ENCODE results near the gene LEPROT. TPM values are rescaled to one million over a fixed set of nuclear protein-coding genes. Genes with fewer than 3 reads are reported as not detected.

LEPROT gene, protein sequence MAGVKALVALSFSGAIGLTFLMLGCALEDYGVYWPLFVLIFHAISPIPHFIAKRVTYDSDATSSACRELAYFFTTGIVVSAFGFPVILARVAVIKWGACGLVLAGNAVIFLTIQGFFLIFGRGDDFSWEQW
- total RNA-seq (ENCODE audit: low replicate concordance), result 44.3 and 49.2 TPM in 2 replicates

- Histone ChIP-seq H3K4me2 (peak within 1 kb of the TSS; percentile 96), H3K4me1 (peaks cover 22% of the 10 kb centered on the region), H3K27ac (peak within 1 kb of the TSS; percentile 99), H3K79me2 (ENCODE audit: low read depth) (peaks cover 47% of the 10 kb centered on the region), H3K9me3 (ENCODE audit: low read depth) (no peaks in the 10 kb centered on the region), H3K9ac (peak within 1 kb of the TSS; percentile 88), H3K36me3 (no peaks in the 10 kb centered on the region), H4K20me1 (ENCODE audit: low read depth) (peaks cover 13% of the 10 kb centered on the region), H2AFZ (replicated peaks) (peak within 1 kb of the TSS; percentile 91), H3F3A (ENCODE audit: low read depth) (peaks cover 35% of the 10 kb centered on the region), H3K4me3 (peak within 1 kb of the TSS; percentile 93), H3K27me3 (no peaks in the 10 kb centered on the region)
- Mint-ChIP-seq H3K4me3 (peak within 1 kb of the TSS; percentile 94), H3K9me3 (no peaks in the 10 kb centered on the region), H3K27ac (peak within 1 kb of the TSS; percentile 87), H3K27me3 (ENCODE audit: insufficient read depth, low read depth) (no peaks in the 10 kb centered on the region), H3K36me3 (peaks cover 8% of the 10 kb centered on the region), H3K4me1 (peaks cover 13% of the 10 kb centered on the region)
- TF ChIP-seq EZH2 (IDR thresholded peaks at IDR 0.05), result no peak
- peak; percentile 85 for DNase-seq (ENCODE audit: low spot score)
Measured at GRCh38 chr1:65420590-65421350, at the start of gene LEPROT, which contains the start of gene LEPR. Gene LEPROT (plus strand): TSS chr1:65420668. CDS start chr1:65420725, 57 bp downstream. Gene LEPR (plus strand): TSS chr1:65420668. CDS start chr1:65565566, 144,898 bp downstream.

DNA sequence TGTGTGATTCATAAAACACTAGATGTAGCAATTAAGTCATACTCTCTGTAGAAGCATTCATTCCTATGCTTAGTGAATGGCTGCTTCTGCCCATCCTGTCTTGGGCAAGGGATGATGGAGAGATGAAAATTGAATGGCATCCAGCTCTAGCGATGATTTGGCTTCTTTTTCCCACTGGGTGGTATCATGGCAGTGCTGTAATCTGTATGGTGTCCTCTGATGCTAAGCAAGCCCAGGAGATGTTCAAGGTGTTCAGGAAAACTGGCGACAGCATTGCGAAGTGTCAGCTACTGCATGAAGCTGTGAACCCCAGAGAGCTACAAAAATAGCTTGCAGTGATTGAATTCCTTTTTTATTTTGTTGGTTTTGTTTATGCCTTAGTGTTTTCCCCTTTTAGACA is 48.9 kb upstream of the LEPROT start:
- Mint-ChIP-seq H3K9me3 (peaks cover 3% of the 10 kb centered on the region), H3K4me3 (no peak overlapping the region), H3K27me3 (ENCODE audit: insufficient read depth, low read depth) (peaks cover 5% of the 10 kb centered on the region), H3K27ac (no peak overlapping the region), H3K36me3 (no peaks in the 10 kb centered on the region), H3K4me1 (no peaks in the 10 kb centered on the region)
- H3K4me1 ChIP-seq, result no peaks in the 10 kb centered on the region
- H2AFZ ChIP-seq (replicated peaks), result no peak overlapping the region
- no peaks in the 10 kb centered on the region for H3K27me3 ChIP-seq
- H3K4me2 ChIP-seq, result no peak overlapping the region
- H3K36me3 ChIP-seq, result no peaks in the 10 kb centered on the region
- no peaks in the 10 kb centered on the region for H3F3A ChIP-seq (ENCODE audit: low read depth)
- DNase-seq (ENCODE audit: low spot score), result no peak
- no peak overlapping the region for H3K4me3 ChIP-seq
- H3K27ac ChIP-seq, result no peak overlapping the region
- H3K9ac ChIP-seq, result no peak overlapping the region
- TF ChIP-seq CTCF (IDR thresholded peaks at IDR 0.05) (no peak), EZH2 (IDR thresholded peaks at IDR 0.05) (no peak), EZH2phosphoT487 (IDR thresholded peaks at IDR 0.05) (no peak)
- H3K9me3 ChIP-seq (ENCODE audit: low read depth), result no peaks in the 10 kb centered on the region
- no peaks in the 10 kb centered on the region for H4K20me1 ChIP-seq (ENCODE audit: low read depth)
- no peaks in the 10 kb centered on the region for H3K79me2 ChIP-seq (ENCODE audit: low read depth)

- no peaks in the 10 kb centered on the region for H3K4me1 Mint-ChIP-seq
- no peak overlapping the region for H3K4me3 Mint-ChIP-seq
- Histone ChIP-seq H3K4me1 (no peaks in the 10 kb centered on the region), H3K79me2 (ENCODE audit: low read depth) (no peaks in the 10 kb centered on the region), H3K9ac (no peak overlapping the region), H3K4me2 (no peak overlapping the region), H3K27ac (no peak overlapping the region), H4K20me1 (ENCODE audit: low read depth) (no peaks in the 10 kb centered on the region), H3K27me3 (no peaks in the 10 kb centered on the region), H2AFZ (replicated peaks) (no peak overlapping the region), H3K9me3 (ENCODE audit: low read depth) (no peaks in the 10 kb centered on the region), H3K36me3 (no peaks in the 10 kb centered on the region), H3F3A (ENCODE audit: low read depth) (no peaks in the 10 kb centered on the region), H3K4me3 (no peak overlapping the region)
- no peak for DNase-seq (ENCODE audit: low spot score)
- H3K27me3 Mint-ChIP-seq (ENCODE audit: insufficient read depth, low read depth), result peaks cover 5% of the 10 kb centered on the region
- H3K27ac Mint-ChIP-seq, result no peak overlapping the region
- H3K9me3 Mint-ChIP-seq, result peaks cover 3% of the 10 kb centered on the region
- TF ChIP-seq CTCF (IDR thresholded peaks at IDR 0.05), result no peak
- TF ChIP-seq EZH2phosphoT487 (IDR thresholded peaks at IDR 0.05), result no peak
- TF ChIP-seq EZH2 (IDR thresholded peaks at IDR 0.05), result no peak
- no peaks in the 10 kb centered on the region for H3K36me3 Mint-ChIP-seq
Measured at GRCh38 chr1:65372557-65372956, 47.9 kb upstream of the LEPROT start.
